HL-60 (cell line): ENCODE data around the gene KBTBD4.

Source experiments
- CTCF ChIP-seq: IDR thresholded peaks from one replicate; pipeline ENCODE4 v1.5.1; 2011; ENCODE audit warnings: low read length, control low read depth, inconsistent platforms; ENCODE audit not compliant: insufficient read depth
- GABPA ChIP-seq: IDR thresholded peaks from 2 replicates; pipeline ENCODE4 v1.6.1; 2012; ENCODE audit warnings: low read depth
- POLR2AphosphoS5 ChIP-seq: IDR thresholded peaks from 2 replicates; pipeline ENCODE4 v1.6.1; 2012; ENCODE audit warnings: low read depth
- REST ChIP-seq: IDR thresholded peaks from 2 replicates; pipeline ENCODE4 v1.6.1; 2012; ENCODE audit warnings: low read depth; ENCODE audit not compliant: insufficient replicate concordance
- SPI1 ChIP-seq: IDR thresholded peaks from 2 replicates; pipeline ENCODE4 v1.6.1; 2012; ENCODE audit warnings: low read depth, mild to moderate bottlenecking, borderline replicate concordance

- no peak for TF ChIP-seq CTCF
- TF ChIP-seq POLR2AphosphoS5 = peak; percentile 98
- peak; percentile 100 for TF ChIP-seq GABPA
- TF ChIP-seq REST = peak; percentile 77
- peak; percentile 44; the same call in 1 of the 2 replicates for TF ChIP-seq SPI1
These were observed at the start of gene KBTBD4, which contains the start of gene NDUFS3 for GRCh38 chr11:47578524-47579494.
